ENCODE results near the gene MMRN2.

Gene MMRN2

DNA sequence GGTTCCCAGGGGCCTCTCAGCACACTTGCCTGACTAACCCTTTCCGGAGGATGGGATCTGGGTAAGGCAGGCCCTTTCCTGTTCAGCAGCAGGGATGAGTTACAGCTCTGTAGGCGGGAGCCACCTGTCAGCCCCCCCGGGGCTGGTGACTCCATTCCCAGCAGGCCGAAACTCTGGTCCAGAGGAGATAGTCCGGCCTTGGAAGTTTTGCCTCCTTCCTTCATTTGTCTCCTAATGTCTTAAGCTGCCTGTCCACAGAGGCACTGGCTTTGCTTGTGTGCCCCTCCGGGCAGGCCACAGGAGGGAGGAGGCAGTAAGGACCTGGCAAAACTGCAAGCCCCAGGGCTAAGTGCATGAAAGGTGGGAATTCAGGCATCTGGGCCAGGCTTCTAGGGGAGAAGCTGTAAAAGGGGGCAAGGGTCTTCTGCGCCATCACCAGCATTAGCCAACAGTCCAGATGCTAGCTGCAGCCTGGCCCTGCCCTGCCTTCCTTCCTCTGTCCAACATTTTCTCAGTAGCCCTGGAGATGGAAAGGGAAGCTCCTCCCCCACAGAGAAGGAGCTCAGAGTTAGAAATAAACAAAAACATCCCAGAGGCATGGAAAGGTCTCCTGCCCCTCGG lies 12.1 kb upstream of the MMRN2 start:
- peak; percentile 44 for DNase-seq (ENCODE audit: low spot score)

DNA sequence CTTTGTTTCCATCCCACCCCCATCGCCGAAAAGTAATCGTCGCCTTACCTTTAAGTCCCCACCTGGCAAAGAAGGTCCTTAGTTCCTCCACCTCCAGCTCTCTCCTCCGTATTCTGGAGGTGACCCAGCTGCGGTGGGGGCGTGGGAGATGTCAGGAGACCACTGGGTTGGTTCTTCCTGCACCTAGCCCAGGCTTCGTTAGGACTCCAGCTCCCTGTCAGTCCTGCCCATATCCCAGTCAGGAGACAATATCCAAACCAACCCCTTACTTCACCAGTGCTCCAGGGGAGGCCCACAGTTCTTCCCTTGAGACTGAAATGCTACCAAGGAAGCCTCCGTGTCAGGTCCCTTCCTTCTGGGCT lies 11.6 kb upstream of the MMRN2 start:
- DNase-seq (ENCODE audit: low spot score) = no peak

GRCh38 chr10:86968271-86968993 lies 11.0 kb upstream of the MMRN2 start, which contains the start of gene ADIRF:
TSS of gene ADIRF (plus strand) at chr10:86968482. CDS start at chr10:86968545, 63 bp downstream.
- DNase-seq (ENCODE audit: low spot score) = no peak

DNA sequence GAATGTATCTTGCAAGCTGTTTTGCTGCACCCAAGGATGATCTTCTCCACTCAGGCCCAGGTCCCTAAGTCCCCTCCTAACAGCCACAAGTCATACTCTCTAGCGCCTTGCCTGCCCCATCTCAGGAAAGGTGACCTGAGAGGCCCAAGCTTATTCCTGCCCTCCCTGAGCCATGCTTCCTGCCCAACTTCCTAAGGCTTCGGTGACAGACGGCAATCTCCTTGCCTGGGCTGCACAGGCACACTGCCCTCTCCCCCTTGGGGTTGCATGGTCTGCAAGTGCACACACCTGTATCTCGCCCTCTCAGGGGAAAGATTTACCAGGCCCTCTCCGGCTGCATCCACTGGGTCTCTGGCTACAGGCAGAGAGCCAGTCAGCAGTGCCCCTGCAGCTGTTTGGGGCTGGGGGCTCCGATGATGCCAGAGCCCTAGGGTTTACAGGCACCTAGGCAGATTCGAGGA lies 10.1 kb upstream of the MMRN2 start:
- DNase-seq (ENCODE audit: low spot score) = no peak

DNA sequence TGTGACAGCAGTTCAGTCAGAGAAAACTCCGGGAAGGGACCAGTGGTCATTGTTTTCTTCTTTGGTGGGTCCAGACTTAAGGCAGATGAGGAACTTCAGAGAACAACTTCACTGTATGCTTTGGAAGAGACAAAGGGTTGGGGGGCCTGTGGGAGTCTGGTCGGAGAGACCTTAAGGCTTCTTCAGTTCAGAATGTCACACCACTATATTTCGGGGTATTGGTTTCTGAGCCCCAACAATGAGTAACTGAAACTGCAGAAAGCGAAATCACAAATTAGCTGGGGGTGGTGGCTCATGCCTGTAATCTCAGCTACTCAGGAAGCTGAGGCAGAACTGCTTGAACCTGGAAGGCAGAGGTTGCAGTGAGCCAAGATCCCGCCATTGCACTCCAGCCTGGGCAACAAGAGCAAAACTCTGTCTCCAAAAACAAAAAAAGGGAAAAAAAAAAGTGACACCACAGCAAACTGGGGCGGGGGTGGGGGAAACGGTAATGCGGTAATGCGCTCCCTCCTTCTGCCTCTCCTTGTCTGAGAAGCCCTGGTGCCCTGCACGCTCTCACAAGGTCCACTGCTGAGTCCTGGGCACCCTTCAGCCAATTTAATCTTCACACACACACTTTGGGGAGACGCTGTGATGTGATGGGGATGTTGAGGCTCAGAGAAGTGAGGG lies 8.7 kb upstream of the MMRN2 start:
- DNase-seq (ENCODE audit: low spot score) = no peak

DNA sequence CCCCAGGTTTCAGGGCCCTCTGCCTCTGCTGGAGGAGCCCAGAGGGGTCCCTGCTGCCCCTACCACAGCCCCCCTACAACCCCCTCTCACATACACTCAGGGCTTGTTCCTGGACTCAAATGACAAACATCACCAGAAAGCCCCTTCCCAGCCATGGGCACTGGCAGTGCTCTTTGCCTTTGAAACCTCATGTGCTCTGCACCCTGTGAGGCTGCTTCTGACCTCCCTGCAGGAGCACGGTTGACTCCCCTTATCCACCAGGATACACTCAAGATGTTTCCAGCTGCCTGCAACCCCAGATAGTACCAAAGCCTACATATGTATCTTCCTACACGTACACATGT lies 7.4 kb upstream of the MMRN2 start:
- no peak for DNase-seq (ENCODE audit: low spot score)

GRCh38 chr10:86964061-86964846 lies 6.8 kb upstream of the MMRN2 start:
- DNase-seq (ENCODE audit: low spot score) = no peak

- no peak for DNase-seq (ENCODE audit: low spot score)
Observed at GRCh38 chr10:86963341-86963919, 6.0 kb upstream of the MMRN2 start.

DNA sequence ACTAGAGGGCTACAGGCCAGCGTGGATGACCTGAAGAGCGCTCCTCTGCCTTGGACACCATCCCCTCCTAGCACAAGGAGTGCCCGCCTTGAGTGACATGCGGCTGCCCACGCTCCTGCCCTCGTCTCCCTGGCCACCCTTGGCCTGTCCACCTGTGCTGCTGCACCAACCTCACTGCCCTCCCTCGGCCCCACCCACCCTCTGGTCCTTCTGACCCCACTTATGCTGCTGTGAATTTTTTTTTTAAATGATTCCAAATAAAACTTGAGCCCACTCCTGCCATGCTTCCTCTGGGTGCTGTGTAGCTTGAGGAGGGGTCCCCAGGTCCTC lies 5.5 kb upstream of the MMRN2 start:
- no peak for DNase-seq (ENCODE audit: low spot score)

GRCh38 chr10:86962136-86962980 lies 4.9 kb upstream of the MMRN2 start:
- DNase-seq (ENCODE audit: low spot score) = no peak

GRCh38 chr10:86961481-86962091 lies 4.2 kb upstream of the MMRN2 start:
- DNase-seq (ENCODE audit: low spot score) = no peak

DNA sequence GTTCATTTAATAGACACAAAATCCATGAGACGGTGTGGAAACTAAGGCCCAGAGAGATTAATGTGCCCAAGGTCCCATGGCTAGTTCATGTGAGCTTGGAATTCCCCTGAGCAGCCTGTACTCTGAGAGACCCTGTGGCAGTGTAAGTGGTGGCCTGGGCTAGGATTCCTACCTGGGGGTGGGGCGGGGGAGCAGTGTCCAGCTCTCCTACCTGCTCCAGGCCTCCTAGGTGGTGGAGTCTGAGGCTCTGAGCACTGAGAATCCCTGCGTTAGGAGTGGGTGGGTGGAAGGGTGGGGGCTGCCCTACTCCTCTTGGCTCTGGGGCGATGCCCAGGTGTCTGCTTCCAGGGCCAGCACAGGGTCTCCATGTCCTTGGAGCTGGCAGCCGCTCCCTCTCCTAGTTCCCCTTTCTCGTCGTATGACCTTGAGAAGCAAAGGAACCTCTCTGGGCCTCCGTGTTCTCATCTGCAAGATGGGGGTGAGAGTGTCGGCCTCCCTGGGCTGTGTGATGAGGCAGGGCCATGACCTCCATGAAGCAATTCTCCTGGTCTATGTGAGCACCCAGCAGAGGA lies 3.5 kb upstream of the MMRN2 start:
- no peak for DNase-seq (ENCODE audit: low spot score)

GRCh38 chr10:86960003-86960862 lies 2.8 kb upstream of the MMRN2 start:
- DNase-seq (ENCODE audit: low spot score) = peak; percentile 66

DNA sequence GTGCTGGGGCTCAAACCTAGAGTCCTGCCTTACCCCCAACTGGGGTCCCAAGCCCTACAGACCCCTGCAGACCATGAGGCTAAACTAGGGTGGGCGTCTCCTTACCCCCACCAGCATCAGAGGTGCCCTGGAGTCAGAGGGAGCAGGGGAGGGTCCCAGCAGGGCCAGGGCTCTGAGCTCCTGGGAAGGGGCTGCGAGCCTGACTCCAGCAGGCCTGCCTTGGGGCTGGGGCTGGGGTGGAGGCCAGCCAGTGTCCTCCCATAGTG lies 2.3 kb upstream of the MMRN2 start:
- DNase-seq (ENCODE audit: low spot score) = no peak

DNA sequence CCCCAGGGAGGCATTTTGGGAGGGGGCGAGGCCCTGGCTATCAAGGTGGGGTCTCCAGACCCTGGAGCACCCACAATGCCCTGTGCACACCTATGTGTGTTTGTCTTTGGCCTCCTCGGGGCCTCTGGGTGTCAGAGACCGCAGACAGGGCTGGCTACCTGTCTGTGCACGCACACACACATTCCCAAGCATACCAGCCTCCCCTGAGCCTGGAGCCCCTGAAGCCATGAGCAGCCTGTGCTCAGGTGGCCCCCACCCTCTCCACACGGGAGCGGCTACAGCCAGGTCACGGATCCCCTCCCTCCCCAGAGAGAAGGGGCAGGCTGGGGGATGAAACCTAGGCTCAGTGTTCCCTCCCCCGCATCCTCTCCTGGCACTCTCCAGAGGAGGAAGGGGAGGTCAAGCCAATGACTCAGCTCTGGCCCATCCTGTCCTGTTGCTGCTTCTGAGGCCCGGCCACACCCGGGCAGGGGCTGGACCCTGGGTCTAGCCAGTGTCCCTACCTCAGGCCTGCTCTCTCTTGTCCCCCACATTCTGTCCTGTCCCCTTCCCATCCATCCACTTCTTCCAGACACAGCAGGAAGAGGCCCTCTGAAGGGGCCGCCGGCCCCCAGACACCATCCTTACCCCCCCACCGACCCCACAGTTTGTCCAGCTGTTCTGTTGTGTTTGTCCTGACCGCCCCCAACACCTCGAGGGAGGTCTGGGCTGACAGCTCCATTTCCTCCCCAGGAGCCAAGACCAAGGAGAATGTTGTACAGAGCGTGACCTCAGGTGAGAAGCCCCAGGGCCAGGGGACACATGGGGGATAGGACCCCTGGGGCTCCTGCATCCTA lies 1.7 kb upstream of the MMRN2 start:
- DNase-seq (ENCODE audit: low spot score) = no peak

DNA sequence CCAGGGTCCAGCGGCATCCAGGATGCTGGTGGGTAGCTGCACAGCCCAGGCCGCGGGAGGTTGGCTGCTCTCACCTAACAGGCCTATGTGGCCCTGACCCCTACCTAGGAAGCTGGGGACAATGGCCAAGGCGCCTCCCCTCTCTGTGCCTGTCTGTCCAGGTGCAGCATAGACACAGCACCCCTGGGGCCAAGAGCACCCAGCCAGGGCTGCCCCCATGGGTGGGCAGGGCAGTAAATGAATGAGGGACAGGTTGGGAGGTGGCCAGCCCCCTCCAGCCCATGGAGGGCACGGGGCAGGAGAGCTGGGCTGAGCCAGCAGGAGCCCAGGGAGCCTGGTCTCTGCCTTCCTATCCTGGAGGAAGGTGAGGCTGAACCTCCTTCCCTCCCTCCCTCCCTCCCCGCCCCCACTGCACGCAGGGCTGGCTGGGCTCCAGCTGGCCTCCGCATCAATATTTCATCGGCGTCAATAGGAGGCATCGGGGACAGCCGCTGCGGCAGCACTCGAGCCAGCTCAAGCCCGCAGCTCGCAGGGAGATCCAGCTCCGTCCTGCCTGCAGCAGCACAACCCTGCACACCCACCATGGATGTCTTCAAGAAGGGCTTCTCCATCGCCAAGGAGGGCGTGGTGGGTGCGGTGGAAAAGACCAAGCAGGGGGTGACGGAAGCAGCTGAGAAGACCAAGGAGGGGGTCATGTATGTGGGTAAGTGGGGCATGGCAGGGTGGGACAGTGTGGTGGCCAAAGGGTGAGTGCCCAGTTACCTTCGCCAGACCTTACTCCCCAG lies 893 bp upstream of the MMRN2 start, which contains the start of gene SNCG:
TSS of gene SNCG (plus strand) at position 484 of the 785 bp plus-strand sequence. CDS start at position 583, 99 bp downstream.
- no peak for DNase-seq (ENCODE audit: low spot score)

- DNase-seq (ENCODE audit: low spot score) = no peak
Observed at GRCh38 chr10:86956848-86957448, 467 bp downstream of the MMRN2 start.
